ENCODE measurements around the gene NRBF2.
"Not testable (repeated sequence)": the region's sequence is repeated elsewhere in the genome, so short reads cannot be mapped to it uniquely, and the experiment has no call there.

The NRBF2 gene

DNA sequence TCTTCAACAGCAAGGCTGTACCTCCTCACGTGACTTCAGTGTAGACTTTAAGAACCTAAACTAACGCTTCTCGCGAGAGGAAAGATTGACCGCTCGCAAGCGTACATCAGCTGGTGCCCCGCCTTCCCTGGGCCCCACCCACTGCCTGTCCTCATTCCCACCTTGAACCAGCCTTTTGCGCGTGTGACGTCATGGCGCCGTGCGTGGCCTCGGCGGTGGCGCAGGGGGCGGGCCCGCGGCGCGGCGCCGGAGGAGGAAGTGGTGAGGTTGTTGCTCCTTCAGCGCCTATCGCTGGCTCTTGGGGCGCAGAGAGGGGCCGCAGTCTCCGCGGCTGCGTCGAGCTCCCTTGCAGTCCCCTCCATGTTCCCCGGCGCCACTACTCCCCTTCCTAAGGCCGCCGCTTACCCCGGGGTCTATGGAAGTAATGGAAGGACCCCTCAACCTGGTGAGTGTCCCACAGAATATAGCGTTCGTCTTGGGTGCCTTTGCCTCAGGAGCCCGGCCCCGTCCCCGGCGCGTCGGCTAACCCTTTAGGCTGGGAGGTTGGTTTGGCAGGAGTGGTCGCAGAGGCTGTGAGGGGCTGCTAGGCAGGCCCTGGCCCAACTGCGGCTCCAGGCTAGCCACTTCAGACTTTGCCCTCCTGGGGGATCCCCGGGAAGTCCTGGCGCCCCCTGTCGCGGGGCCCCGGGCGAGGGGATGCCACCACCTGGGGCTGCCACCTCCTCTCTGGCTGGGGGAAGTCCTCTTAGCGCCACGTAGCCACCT is at the start of gene NRBF2:
TSS of gene NRBF2 (plus strand) at position 273 of the 765 bp plus-strand sequence. CDS start at position 416, 143 bp downstream.
- DNase-seq: peak; percentile 97

DNA sequence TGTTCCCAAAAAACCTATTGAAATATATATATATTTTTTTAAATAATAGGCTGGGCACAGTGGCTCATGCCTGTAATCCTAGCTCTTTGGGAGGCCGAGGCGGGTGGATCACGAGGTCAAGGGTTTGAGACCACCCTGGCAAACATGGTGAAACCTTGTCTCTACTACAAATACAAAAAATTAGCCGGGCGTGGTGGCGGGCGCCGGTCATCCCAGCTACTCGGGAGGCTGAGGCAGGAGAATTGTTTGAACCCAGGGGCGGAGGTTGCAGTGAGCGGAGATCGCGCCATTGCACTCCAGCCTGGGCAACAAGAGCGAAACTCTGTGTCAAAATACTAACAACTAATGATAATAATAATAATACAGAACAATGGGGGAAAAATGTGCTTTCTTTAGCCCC is 49.7 kb upstream of the NRBF2 start:
- not testable (repeated sequence) for DNase-seq

DNA sequence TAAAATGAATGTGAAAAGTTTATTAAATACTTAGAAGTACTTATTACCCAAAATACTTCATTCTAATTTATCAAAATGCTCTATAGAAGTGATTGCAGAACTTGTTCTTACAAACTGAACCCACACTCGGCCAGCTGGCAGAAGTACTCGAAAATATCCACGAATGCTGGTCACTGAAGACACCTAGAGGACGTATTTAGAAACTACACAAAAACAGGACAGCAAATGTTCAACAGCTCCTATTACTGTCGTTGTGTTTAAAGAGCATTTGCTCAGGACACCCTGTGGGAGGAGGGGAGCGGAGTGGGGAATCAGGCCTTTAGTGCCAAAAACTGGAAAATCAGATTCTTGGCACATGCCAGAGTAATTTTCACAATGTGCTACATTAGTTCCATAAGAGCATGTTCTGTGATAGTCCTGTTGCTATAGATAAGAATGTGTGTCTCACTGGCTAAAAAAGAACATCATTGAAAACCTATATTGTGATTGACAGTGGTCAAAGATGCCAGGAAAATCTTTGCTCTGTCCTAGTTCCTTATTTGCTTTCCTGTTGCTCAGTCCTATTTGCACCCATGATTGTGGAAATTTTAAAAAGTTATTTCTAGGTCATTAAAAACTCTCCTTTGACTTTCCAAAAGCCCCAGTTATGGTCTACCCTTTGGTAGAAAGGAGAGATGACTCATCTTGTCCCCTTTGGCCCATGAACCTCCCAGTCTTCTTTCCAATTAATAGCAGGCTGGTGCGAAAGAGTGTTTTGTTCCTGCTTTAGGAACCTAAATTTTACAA is 49.0 kb upstream of the NRBF2 start:
- DNase-seq: peak; percentile 76

DNA sequence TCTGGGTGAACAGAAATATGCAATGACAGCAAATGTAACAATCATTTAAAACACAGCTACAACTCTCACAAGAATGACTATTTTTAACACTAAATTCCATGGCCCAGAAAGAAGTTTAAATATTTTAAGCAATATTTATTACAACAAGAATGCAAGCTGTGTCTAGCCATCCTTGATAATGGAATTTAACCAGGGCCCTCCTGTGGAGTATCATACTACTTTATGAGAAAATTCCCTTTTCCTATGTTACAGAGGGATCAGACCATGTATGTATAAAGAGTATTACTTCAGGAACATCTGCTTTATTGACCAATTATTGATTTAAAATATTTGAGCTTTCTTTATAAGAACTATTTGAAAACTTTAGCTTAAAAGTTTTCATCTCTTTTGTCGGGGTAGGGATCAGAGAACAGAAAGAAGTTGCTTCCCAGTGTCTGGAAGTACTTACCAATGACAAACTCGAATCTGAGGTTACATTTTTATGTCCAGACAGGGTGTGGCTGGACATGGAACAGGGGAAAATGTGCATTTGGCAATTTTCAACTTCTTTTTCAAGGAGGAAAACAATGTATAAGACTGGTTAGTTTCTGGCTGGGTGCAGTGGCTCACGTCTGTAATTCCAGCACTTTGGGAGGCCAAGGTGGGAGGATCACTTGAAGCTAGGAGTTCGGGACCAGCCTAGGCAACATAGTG is 48.3 kb upstream of the NRBF2 start:
- no peak for DNase-seq

DNA sequence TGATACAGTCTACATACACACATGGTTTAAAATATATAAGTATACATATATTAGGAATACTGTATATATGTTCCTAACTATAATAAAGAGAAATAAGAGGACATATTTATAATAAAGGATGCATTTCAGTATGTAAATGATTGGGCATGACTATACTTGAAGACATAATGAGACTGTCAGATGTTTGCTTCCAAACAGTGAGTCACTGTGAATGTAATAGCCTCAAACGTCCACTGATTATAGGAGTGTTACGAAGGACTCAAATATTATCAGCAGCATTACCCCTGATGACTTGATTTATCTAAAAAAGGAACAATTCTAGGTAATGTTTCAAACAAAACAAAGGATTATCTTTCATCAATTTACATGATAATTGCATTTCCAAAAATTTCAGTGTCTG is 39.9 kb upstream of the NRBF2 start:
- DNase-seq: no peak

DNA sequence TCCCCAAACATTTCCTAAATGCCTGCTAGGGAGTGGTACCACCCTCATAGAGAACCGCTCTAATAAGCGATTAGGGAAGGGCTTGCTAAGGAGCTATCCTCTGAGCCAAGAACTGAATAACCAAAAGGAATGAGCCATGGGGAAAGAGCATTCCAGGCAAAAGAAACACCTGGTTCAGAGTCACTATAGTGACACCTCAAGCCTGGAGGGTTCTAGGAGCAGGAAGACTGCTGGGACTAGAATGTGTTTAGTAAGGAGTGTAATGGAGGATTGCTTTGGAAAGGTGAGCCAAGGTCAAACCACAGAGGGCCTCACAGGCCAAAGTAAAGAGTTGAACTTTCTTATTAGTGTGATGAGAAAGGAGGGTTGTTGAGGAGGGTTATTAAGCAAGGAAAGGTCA is 38.7 kb upstream of the NRBF2 start:
- no peak for DNase-seq

DNA sequence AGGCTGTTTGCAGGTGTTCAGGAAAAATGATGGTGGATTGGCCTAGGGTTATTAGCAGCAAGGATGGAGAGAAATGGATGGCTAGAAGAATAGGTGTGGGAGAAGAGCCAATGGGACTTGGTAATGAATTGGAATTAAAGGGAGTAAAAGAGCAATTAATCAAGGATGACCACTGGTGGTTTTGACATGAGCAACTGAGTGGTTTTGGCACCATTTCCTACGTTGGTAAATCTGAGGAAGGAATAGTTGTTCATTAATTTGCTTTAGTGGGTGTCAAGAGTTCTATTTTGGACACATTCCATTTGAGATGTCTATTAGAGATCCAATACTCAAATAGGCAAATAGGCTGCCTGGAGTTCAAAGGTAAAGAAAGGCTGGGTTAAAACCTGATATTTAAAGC is 38.2 kb upstream of the NRBF2 start:
- no peak for DNase-seq

DNA sequence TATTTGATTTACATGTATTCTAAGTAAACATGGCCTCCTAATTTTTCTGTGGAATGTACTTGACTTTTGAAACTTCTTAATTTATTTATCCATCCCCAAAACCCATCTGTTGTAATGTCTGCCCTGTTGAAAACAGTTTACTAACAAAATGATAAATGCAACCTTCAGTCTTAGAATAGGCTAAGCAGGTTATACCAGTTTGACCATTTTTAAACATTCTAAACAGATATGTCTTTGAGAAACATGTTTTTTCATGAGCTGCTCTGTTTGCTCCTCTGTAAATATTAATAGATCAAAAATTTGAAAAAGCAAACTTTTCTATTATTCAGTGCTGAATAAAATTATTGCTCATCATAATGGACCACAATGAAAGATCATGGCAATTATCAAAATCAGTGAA is 33.4 kb upstream of the NRBF2 start:
- DNase-seq: no peak

DNA sequence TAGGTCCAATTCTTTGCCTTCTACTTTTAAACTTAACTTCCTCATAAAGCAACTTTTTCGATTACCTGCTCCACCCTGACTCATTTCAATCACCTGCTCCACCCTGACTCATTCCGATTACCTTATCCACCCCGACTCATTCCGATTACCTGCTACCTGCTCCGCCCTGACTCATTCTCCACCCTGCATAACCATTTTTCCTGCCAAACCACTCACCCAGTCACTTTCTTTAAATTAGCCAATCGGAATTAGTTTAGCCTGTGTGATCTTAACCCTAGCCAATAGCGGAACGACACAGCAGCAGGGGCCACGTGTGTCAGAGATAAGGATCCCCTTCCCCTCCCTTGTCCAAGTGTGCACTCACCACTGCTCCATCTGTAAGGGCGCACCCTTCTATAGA is 32.0 kb upstream of the NRBF2 start:
- not testable (repeated sequence) for DNase-seq

DNA sequence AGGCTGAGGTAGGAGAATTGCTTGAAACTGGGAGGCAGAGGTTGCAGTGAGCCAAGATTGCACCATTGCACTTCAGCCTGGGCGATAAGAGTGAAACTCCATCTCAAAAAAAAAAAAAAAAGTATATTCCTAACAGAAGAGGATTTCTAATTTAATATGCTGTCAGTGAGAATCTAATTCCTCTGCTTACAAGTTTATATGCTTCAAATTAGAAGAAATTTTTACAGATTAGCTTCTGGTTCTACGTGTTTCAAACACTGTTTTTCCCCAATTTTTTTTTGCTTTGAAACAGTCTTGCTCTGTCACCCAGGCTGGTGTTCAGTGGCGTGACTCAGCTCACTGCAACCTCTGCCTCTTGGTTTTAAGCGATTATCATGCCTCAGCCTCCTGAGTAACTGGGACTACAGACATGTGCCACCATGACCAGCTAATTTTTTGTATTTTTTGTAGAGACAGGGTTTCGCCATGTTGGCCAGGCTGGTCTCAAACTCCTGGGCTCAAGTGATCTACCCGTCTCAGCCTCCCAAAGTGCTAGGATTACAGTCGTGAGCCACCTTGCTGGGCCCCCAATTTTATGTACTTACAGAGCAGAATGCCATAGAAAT is 30.7 kb upstream of the NRBF2 start:
- DNase-seq: not testable (repeated sequence)

DNA sequence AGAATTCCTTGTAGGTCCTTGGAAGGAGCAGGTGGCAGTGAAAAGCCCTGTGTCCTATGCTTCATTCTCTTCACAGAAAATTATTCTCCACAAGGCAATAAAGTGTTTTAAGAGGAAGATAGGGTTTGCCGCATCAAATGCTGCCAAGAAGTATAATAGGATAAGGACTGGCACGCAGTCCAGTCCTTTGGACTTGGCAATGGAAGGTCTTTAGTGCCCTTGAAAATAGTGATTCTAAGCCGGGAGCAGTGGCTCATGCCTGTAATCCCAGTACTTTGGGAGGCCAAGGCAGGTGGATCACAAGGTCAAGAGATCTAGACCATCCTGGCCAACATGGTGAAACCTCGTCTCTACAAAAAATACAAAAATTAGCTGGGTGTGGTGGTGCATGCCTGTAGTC is 29.9 kb upstream of the NRBF2 start:
- not testable (repeated sequence) for DNase-seq

DNA sequence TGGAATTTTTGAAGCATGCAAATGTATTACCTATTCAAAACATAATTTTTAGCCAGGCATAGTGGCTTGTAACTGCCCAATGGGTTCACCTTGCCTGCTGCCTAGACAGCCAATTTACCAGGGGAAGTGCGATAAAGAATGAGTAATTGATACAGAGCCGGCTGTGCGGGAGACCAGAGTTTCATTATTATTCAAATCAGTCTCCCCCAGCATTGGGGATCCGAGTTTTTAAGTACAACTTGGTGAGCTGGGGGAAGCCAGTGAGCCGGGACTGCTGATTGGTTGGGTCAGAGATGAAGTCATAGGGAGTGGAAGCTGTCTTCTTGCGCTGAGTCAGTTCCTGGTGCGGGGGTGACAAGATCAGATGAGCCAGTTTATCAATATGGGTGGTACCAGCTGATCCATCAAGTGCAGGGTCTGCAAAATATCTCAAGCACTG is 29.1 kb upstream of the NRBF2 start:
- DNase-seq: no peak

DNA sequence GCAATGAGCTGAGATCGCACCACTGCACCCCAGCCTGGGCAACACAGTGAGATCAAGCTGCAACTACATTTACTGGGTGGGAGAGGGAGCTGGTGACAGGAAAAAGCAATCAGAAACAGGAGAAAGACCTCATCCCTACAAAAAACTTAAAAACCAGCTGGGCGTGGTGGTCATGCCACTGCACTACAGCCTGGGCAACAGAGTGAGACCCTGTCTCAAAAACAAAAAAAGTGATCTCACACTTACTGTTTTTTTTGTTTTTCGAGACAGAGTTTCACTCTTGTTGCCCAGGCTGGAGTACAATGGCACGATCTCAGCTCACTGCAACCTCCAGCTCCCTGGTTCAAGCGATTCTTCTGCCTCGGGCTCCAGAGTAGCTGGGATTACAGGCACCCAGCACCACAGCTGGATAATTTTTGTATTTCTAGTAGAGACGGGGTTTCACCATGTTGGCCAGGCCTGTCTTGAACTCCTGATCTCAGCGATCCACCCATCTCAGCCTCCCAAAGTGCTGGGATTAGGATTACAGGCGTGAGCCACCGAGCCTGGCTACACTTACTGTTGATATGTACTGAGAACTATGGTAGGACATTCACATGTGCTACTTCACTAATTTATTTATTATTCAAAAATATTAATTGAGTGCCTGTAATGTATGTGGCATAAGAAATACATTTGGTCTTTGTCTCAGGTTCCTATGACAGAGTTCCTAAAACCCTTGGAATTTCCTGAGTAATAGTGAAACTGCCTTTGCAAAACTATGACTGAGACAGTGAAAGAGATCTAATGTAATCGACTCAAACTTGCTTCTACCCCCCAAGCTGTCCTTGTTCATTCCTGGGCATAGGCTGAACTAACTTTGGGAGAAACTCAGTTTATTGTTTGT is 27.7 kb upstream of the NRBF2 start:
- peak; percentile 45 for DNase-seq

DNA sequence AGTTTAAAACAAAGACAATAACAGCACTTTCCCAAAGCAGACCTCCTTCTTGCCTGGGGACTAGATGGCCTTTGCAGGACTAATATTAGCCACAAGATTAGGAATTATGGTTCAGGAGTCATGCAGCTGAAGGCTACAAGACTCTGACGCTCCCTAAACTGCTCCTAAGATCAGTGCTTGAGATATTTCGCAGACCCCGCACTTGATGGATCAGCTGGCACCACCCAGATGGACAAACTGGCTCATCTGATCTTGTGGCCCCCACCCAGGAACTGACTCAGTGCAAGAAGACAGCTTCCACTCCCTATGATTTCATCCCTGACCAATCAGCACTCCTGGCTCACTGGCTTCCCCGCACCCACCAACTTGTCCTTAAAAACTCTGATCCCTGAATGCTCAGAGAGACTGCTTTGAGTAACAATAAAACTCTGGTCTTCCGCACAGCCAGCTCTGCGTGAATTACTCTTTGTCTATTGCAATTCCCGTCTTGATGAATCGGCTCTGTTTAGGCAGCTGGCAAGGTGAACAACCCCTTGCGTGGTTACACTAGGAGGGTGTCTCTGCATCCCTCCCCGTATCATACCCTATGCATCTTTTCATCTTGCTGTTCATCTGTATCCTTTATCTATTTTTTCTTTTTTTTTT is 26.9 kb upstream of the NRBF2 start:
- no peak for DNase-seq

DNA sequence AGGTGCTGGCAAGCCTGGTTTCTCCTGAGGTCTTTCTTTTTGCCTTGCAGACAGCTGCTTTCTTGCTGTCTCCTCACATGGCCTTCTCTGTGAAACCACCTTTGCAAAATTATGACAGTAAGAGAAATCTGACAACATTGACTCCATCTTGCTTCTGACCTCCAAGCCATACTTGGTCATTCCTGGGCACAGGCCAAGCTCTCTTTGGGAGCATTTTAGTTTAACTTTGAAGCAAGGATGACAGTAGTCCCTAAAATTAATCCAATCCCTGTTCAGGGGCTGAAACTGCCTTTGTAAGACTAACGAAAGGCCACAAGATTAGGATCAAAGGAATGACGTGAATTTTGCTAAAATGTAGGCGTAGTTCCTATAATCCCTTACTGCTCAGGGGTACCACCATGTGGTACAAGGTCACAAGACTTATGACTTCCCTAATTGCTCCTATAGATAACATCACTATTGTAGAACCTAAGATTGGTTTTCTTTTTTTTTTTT is 25.1 kb upstream of the NRBF2 start:
- no peak for DNase-seq

DNA sequence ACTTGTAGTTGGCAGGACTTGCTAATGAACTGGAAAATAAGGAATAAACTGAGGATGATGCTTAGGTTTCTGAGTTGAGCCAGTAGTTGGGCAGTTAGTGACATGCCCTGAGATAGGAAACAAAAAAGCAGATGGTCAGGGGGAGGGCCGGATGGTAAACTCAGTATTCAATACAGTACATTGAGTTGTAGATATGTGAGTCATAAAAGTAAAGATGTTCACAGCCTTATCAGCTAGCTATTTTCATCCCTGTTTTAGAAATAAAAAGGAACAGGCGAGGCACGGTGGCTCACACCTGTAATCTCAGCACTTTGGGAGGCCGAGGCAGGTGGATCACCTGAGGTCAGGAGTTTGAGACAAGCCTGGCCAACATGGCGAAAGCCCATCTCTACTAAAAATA is 22.2 kb upstream of the NRBF2 start:
- no peak for DNase-seq

DNA sequence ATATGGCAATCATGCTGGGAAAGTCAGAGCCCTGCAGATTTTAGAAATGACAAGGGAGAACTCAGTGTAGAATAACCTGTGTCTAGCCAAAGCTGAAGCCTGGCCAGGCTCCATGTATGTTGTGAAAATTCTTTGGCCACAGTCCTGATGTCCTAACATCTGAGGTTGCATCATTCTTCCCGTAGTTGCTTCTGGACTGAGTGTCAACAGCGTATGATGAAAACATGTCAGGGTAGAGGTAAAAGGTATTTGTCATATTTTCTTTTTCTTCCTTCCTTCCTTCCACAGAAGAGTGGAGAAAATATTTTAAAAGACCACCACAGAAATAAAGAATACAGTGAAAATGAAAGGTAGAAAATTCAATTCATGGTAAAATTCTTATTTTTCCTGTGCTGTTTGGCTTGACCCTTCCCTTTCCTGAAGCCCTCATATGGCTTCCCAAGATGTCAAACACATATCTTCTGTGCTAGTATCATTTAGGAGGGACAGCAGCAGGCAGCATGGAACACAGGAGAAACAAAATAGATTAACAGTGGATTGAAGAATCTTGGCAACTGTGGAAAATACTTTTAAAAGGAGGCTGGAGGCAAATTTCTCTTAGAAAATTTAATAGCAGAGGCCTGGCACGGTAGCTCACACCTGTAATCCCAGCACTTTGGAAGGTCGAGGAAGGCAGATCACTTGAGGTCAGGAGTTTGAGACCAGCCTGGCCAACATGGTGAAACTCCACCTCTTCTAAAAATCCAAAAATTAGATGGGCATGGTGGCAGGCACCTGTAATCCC is 18.9 kb upstream of the NRBF2 start:
- DNase-seq: peak; percentile 71

DNA sequence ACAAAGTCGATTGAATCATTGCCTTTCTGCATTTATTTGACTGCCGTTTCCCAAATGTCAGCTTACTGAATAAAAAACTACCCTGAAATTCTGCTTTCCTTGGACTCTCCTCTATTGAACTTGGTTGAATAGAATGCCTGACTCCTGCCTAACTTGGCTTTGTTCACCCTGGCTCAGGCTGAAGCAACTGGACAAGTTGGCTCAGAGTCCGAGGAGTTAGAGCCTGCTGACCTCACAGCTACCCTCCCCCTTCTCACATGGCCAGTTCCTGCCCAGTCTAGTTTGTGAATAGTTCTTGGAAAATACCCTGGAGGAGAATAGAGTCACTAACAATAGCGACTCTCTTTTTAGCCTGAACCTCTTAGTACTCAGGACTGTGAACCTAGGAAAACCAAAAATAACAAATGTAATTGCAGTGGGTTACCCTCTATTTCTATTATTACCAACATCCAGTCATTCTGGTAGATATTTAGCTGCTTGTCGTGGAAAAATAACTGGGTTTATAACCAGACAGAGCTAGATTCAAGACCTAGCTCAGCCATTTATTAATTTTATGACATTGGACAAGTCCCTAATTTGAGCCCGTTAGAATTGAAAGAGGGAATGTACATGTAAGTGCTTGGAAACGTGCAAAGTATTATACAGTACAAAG is 17.3 kb upstream of the NRBF2 start:
- DNase-seq: no peak

DNA sequence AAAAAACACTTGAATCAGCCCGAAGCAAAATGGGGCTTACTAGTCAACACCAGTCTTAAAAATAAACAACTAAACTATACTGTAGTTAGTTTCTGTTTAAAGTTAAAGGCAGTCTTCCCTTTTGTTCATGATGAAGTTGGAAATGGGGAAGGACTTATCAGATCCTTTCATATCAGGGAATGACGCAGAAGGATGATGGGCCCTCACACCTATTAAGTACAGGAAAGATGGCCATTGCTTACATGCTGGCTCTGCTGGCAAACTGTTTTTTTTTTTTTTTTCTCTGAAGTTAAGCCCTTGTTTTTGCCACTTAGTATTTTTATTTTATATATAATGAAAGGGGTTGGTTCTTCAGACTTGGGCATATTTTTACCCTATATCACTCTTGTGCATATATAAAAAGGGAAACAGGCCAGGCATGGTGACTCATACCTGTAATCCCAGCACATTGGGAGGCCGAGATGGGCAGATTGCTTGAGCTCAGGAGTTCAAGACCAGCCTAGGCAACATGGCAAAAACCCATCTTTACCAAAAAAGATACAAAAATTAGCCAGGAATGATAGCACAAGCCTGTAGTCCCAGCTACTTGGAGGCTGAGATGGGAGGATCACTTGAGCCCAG is 16.6 kb upstream of the NRBF2 start:
- no peak for DNase-seq

DNA sequence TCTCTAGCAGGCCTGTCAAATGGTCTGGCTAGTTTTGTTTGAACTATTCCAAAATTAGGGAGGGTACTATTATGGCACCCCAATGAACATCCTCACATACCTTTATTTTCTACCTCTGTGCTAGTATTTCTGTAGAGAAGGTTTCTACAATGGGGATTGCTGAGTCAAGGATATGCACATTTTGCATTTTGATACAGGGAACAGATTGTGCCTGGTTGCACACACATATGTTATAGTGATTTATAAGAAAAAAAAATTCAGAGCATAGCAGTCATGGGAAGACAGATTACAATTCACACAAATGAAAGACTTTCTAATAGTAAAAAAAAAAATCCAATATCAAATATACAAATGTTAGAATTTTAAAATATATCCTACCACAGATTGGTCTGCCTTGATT is 14.1 kb upstream of the NRBF2 start:
- DNase-seq: no peak

Data from suppressor macrophage treated with lipopolysaccharide for 4 hours (primary cell).